GM19395 (cell line): ENCODE measurements around the gene ADISSP.

Source experiments
- ATAC-seq: cut with Tn5 transposase; IDR thresholded peaks from one replicate; pipeline ENCODE4 v1.9.1; 2021; ENCODE audit warnings: mild to moderate bottlenecking, moderate library complexity; ENCODE audit not compliant: unreplicated experiment

Gene ADISSP

GRCh38 chr20:3739926-3740451 lies 27.6 kb downstream of the ADISSP start:
- no peak for ATAC-seq

- no peak for ATAC-seq
Observed at GRCh38 chr20:3739054-3739925, 28.3 kb downstream of the ADISSP start.

GRCh38 chr20:3738111-3739053 lies 29.2 kb downstream of the ADISSP start:
- ATAC-seq = no peak

GRCh38 chr20:3735768-3736167 lies 31.8 kb downstream of the ADISSP start:
- no peak for ATAC-seq

GRCh38 chr20:3734111-3734843 lies 33.3 kb downstream of the ADISSP start:
- ATAC-seq = no peak

- no peak for ATAC-seq
Observed at GRCh38 chr20:3733119-3733995, 34.2 kb downstream of the ADISSP start.

GRCh38 chr20:3732327-3733118 lies 35.0 kb downstream of the ADISSP start, which contains the start of gene HSPA12B:
Gene HSPA12B, plus strand, starts transcription at chr20:3732685. Its CDS starts 5,990 bp downstream, at chr20:3738675.
- ATAC-seq = no peak

GRCh38 chr20:3731944-3732326 lies 35.6 kb downstream of the ADISSP start:
- no peak for ATAC-seq

GRCh38 chr20:3730803-3731672 lies 36.5 kb downstream of the ADISSP start:
- no peak for ATAC-seq

- no peak for ATAC-seq
Observed at GRCh38 chr20:3729811-3730540, 37.6 kb downstream of the ADISSP start.

- ATAC-seq = no peak
Observed at GRCh38 chr20:3729378-3729777, 38.2 kb downstream of the ADISSP start.

- no peak for ATAC-seq
Observed at GRCh38 chr20:3728876-3729275, 38.7 kb downstream of the ADISSP start.

- ATAC-seq = no peak
Observed at GRCh38 chr20:3728354-3728753, 39.2 kb downstream of the ADISSP start.

GRCh38 chr20:3727401-3728021 lies 40.0 kb downstream of the ADISSP start:
- no peak for ATAC-seq

- ATAC-seq = no peak
Observed at GRCh38 chr20:3724356-3724755, 43.2 kb downstream of the ADISSP start.

GRCh38 chr20:3723284-3723683 lies 44.3 kb downstream of the ADISSP start:
- no peak for ATAC-seq

- ATAC-seq = no peak
Observed at GRCh38 chr20:3721912-3722311, 45.6 kb downstream of the ADISSP start.
